Activated T-cell treated with anti-CD3 and anti-CD28 coated beads, Interleukin-2, amount 50 U/mL, for 1 hour (primary cell): ENCODE results near the gene DGLUCY.
"Not testable (repeated sequence)": the region's sequence is repeated elsewhere in the genome, so short reads cannot be mapped to it uniquely, and the experiment has no call there.

Experiments
- DNase-seq: peaks from one replicate; pipeline ENCODE4 v3.0.0-alpha.2; 2020

Gene DGLUCY

DNA sequence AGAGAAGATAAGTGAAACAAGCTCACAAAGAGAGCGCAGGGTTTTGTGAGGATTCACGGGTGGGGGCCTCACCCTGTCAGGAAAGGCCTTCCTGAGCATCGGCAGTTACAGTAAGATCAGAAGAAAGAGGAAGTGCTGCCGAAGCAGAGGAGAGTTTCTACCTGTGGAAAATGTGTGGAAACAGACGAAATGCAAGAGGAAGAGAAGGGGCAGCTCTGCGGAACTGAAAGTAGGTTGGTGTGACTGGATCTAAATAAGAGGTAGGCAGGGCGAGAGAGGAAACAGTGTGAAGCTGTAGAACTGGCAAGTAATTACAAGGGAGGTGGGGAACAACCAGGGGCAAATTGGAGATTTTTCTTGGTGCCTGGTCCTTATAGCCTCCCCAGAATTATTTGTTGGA lies 128.0 kb downstream of the DGLUCY start:
- peak; percentile 36 for DNase-seq

- no peak for DNase-seq
These were observed 128.8 kb downstream of the DGLUCY start for GRCh38 chr14:91242635-91243034.

DNA sequence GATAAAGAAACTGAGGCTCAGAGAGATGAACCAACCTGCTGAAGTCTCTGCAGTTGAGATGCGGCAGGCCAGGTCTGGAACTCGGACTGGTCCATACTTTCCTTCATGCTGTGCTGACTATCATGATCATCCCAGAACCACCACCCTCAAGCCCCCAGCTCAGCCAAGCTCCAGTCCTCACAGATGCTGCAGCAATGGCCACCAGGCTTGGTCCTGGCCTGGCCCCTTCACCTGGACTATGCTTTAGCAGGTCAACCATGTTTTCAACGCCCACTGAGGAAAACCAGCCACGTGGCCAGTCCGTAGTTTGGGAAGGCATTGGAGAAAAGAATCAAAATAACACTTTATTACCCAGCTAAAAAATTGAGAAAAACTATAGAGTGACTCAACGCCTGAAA lies 129.2 kb downstream of the DGLUCY start:
- DNase-seq = peak; percentile 31

- DNase-seq = peak; percentile 42
These were observed 130.6 kb downstream of the DGLUCY start, which contains the start of gene GPR68 for GRCh38 chr14:91244501-91244901. Gene GPR68, minus strand, starts transcription at chr14:91244704. Its CDS starts 9,654 bp downstream, at chr14:91235050.

DNA sequence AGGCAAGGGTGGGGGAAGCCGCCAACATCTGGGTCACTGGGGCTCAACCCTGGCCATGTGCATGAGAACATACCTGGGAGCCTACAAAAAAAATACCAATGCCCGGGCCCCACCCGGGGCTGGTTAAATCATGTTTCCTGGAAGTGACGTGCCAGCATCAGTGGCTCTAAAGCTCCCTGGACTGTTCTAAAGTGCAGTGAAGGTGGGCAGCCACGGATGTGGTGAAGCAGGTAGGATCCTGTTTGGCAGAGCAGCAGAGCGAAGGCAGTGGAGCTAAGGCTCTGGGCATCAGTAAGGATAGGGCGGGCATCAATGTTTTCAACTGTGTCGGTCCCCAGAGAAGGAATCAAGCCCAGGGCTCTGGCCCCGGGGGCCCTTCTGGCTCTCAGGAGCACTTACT lies 131.2 kb downstream of the DGLUCY start:
- DNase-seq = peak; percentile 66

- not testable (repeated sequence) for DNase-seq
These were observed 131.7 kb downstream of the DGLUCY start for GRCh38 chr14:91245616-91246015.

GRCh38 chr14:91246051-91246852 lies 132.4 kb downstream of the DGLUCY start:
- DNase-seq = peak; percentile 67

DNA sequence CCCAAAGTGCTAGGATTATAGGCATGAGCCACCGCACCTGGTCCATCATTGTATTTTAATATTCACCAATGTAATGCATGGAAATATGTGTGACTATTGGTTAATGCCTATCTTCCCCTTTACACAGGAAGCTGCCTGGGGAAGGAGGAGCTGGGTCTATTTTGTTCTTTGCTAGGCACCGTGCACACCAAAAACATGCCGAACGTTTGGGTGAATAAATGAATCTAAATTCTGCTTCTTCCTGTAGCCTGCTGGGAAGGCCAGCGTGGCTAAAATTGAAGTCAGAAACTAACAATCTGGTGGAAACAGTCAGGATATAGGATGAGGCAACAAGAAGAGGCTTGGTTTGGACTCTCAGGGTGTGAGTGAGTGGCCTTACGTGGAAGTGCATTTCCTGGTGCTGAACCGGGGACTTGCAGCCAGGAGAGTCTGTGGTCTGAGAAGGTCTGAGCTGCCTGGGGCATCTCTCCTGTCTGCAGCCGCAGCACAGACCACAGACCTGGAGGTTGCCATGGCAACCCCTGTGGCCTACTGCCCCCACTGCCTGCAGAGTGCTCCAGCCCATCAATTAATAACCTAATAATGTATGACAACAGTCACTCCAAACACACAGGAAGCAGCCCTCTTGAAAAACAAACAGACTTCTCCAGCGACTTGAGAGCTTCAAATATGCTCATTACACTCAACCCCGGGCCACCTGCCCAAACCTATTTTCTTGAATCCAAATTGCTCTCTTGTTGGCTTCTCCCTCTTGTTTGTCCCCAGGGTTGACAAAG lies 136.2 kb downstream of the DGLUCY start:
- DNase-seq = peak; percentile 50

DNA sequence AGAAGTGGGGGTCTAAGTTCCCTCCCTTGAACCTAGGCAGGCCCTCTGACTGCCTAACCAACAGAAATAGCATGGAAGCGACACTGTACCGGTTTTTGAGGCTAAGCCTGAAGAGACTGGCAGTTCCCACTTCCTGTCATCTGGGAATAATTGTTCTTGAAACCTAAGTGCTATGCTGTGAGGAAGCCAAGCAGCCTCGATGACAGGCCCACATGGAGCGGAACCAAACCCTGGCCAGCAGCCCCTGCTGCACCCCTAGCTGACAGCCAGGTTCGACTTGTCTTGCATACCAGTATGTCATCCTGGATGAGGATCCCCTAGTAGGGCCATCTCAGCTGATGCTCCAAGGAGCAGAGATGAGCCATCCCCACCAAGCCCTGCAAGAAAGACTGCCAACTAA lies 137.0 kb downstream of the DGLUCY start:
- no peak for DNase-seq

DNA sequence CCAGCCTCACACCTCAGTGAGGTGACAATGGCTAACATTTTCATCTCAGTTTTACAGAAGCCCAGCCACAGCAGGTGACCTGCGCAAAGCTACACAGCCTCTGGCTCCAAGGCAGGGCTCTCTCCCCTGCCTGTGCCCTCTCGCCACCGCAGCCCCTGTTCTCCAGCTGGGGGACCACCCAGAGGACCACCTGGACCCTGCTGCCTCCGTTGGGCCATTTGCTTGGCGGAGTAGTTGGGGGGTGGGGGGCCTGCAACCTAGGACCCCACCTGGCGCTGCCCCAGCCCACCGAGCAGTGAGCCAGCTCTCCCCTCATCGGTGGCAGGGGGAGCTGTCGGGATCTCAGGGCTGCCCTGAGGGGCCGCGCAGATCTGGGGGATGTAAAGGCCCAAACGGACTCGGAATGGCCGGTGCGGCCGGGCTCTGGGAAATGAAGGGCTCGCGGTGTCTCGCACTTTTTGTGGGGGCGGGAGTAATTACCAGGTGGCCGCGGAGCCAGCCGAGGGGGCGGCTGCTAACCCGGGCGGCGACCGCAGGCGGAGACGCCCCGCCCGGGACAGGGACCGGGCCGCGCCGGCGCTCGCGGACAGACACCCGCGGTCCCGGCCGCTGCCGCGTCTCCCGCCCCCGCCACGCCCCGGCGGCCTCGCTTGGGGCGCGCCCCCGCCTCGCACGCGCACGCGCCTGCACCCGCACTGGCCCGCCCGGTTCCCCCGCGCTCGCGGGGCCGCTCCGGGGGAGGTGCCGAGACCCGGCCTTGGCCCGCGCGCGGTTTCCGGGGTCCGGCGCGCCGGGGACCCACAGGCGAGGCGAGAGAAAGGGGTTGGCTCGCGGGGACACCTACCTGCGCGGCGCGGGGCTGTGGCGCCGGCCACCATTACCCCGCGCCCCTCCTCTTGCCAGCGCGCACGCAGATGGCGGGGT lies 139.3 kb downstream of the DGLUCY start:
- DNase-seq = peak; percentile 74

DNA sequence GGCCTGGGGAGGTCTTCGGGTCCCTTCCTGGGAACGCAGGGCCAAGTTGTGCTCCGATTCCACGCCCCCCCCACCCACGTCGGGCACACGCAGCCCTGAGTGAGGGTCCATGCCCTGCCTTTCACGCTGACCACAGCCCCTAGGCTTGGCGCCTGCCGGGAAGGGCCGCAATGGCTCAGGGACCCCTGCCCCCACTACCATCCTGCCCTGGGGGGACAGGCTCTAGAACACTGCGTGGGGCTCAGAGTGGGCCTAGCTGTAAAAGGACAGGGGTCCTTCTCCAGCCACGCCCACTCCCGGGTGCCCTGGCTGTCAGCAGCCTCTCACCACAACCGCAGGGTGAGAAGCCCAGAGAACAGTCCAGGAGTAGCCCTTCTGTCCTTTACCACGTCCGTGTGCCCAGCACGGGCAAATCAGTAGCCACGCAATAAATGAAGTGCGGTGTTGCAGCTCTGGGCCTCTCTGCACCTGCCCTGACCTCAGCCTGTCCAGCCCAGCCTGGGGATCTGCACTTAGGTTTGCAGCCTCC lies 140.0 kb downstream of the DGLUCY start:
- no peak for DNase-seq

GRCh38 chr14:91254461-91254860 lies 140.6 kb downstream of the DGLUCY start:
- no peak for DNase-seq

GRCh38 chr14:91255026-91255695 lies 141.3 kb downstream of the DGLUCY start:
- DNase-seq = no peak

DNA sequence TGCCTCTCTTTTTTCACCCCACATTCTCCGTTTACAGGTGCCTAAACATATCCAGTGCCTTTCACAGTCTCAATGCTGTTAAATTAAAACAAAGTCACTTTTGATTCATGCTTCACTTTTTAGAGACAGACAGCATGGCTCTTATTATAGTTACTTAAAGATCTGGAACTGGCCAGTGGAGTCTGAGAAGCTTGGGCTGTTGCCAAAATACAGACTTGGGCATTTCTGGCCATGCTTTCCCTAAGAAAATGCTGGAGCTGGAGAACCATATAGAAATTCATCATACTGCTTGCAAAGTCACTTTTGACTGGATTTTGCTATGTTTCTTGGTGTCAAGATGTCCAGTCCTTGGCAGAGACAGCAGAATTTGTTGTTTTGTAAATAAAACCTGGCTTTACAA lies 142.8 kb downstream of the DGLUCY start:
- DNase-seq = no peak

DNA sequence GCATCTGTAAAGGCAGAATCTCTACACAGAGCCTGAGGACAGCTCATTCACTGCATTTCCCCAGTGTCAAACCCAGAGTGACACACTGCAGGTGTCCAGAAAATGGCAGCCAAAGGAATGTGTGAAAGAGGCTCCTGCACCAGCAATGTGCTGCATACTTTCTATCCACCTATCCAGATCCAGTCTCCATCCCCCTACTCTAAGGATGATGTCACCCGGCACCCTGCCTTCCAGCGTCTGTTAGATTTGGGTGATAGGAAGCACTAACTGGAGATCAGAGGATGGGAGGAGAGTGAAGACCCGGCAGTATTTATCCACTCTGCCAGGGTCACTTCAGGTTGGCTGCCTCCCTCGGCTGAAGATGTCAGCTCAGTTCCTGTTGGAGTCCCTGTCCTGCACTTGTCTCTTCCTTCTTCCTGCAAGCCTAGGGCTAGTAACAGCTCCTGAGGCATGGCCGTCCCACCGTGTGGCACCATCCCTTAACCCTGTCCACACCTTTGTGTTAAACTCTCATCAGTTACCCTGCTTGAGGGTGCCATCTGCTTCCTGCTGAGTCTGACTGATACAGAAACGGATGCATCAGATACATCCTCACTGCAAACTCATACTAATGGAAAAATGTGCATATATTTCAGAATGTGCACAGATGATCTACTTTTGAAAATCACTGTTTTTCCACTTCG lies 143.6 kb downstream of the DGLUCY start:
- DNase-seq = no peak

GRCh38 chr14:91258011-91258618 lies 144.2 kb downstream of the DGLUCY start:
- no peak for DNase-seq

GRCh38 chr14:91258876-91259275 lies 145.0 kb downstream of the DGLUCY start:
- DNase-seq = no peak

- DNase-seq = peak; percentile 42
These were observed 147.2 kb downstream of the DGLUCY start for GRCh38 chr14:91261115-91261514.

- no peak for DNase-seq
These were observed 148.2 kb downstream of the DGLUCY start for GRCh38 chr14:91261986-91262549.

DNA sequence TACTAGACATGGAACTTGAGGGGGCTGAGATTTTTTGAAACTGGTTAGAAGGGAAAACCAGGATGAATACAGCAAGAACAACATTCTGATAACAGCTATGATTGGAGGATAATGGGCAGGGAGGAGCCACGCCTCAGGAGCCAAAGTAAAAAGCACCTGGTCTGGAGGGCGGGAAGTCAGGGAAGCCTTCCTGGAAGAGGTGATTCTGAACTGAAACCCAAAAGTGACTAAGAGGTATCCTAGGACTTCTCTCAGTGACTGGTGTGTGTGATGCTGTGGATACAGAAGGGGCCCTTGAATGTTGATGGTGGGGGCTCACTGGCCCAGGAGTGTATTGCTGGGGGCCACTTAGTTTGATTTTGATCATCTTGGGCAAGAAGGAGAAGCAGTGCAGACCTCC lies 149.5 kb downstream of the DGLUCY start:
- DNase-seq = no peak
